GM21390 (cell line): ENCODE data around the gene FLNB.
A peak's percentile ranks its signal among the peaks of the same experiment; 100 is the strongest.

Experiments
- ATAC-seq: cut with Tn5 transposase; IDR thresholded peaks from one replicate; pipeline ENCODE4 v1.9.1; 2021; ENCODE audit not compliant: unreplicated experiment

FLNB gene, protein sequence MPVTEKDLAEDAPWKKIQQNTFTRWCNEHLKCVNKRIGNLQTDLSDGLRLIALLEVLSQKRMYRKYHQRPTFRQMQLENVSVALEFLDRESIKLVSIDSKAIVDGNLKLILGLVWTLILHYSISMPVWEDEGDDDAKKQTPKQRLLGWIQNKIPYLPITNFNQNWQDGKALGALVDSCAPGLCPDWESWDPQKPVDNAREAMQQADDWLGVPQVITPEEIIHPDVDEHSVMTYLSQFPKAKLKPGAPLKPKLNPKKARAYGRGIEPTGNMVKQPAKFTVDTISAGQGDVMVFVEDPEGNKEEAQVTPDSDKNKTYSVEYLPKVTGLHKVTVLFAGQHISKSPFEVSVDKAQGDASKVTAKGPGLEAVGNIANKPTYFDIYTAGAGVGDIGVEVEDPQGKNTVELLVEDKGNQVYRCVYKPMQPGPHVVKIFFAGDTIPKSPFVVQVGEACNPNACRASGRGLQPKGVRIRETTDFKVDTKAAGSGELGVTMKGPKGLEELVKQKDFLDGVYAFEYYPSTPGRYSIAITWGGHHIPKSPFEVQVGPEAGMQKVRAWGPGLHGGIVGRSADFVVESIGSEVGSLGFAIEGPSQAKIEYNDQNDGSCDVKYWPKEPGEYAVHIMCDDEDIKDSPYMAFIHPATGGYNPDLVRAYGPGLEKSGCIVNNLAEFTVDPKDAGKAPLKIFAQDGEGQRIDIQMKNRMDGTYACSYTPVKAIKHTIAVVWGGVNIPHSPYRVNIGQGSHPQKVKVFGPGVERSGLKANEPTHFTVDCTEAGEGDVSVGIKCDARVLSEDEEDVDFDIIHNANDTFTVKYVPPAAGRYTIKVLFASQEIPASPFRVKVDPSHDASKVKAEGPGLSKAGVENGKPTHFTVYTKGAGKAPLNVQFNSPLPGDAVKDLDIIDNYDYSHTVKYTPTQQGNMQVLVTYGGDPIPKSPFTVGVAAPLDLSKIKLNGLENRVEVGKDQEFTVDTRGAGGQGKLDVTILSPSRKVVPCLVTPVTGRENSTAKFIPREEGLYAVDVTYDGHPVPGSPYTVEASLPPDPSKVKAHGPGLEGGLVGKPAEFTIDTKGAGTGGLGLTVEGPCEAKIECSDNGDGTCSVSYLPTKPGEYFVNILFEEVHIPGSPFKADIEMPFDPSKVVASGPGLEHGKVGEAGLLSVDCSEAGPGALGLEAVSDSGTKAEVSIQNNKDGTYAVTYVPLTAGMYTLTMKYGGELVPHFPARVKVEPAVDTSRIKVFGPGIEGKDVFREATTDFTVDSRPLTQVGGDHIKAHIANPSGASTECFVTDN (N-terminal part only)

GRCh38 chr3:58008141-58009025 is at the start of gene FLNB:
Gene FLNB, plus strand, starts transcription at chr3:58008422. Its CDS starts 143 bp downstream, at chr3:58008565.
- peak; percentile 59 for ATAC-seq

DNA sequence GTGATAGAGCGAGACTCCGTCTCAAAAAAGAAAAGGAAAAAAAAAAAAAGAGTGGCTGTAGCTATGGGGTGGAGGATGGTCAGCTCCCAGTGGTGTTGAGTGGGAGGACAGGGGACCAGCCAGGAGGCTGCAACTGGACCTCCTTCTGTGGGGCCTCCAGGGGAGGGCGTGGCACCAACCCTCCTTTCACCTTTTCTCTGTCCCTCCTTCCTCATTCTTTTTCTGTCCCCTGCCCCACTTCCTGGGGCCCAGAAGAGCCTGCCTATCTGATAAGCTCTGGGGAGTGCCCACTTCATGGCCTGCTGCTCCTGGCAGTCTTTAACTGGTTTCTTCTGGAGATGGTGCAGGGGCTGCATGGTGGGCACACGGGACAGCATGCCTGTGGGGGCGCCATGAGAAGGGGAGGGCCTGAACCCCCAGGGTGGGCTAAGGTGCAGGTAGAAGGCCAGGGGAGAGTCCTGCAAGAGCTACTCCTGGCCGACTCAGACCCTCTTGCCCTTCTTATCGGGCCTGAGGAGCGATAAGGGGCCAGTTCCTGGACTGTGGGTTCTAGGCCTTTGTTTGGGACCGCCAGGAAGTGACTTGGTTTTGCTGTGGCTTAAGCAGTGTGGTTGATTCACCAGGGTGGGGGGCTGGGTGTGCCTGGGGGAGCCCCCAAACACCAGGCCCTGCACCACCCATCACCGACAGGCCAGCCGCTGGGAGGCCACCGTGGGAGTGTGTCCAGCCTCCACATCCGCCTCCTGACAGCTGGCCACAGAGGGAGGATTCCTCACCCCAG is 49.4 kb upstream of the FLNB start:
- no peak for ATAC-seq

GRCh38 chr3:57959423-57960173 is 48.6 kb upstream of the FLNB start:
- no peak for ATAC-seq

- no peak for ATAC-seq
Measured at GRCh38 chr3:57960174-57960505, 48.1 kb upstream of the FLNB start.

GRCh38 chr3:57961177-57961827 is 46.9 kb upstream of the FLNB start:
- ATAC-seq = no peak

DNA sequence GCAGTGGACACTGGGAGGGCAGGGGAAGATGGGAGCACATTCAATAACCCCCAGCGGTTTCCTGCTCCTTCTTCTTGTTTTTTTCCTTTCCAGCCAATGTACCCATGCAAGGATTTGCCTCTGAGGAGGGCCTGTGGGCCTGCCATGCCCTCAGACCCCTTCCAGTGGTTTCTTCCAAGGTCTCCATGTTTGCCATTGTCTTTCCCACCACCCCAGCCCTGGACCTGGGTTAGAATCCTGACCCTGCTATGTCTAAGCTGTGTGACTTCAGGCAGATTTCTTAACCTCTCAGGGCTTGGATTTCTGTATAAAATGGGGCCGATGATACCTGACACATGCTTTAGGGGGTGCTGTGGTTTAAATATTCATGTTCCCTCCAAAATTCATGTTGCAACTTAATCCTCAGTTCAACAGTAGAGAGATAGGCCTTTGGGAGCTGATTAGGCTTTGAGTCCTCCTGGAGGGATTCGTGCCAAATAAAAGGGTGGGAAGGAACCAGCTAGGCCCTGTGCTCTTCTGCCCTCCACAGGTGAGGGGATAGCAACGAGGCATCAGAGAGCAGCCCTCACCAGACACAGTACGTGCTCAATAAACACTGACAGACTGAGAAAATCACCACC is 46.3 kb upstream of the FLNB start:
- ATAC-seq = no peak

DNA sequence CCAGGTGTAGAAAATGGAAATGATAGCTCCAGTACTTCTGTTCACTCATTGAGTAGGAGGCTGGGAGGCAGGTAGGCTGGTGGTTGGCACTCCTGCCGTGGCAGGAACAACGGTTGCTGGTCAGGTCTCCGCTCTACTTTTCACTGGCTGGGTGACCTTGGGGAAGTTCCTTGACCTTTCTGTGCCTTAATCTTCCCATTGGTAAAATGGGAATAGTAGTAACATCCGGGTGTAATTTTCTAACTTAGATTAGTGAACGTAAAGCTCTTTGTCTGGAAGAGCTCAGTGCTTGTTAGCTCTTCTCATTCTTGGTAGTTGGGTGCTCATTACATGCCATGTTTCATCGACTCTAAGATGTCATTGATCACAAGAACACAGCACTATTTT is 45.8 kb upstream of the FLNB start:
- no peak for ATAC-seq

GRCh38 chr3:57963811-57964346 is 44.3 kb upstream of the FLNB start:
- no peak for ATAC-seq

- no peak for ATAC-seq
Measured at GRCh38 chr3:57966829-57967228, 41.4 kb upstream of the FLNB start.

GRCh38 chr3:57967590-57967989 is 40.6 kb upstream of the FLNB start:
- ATAC-seq = no peak

DNA sequence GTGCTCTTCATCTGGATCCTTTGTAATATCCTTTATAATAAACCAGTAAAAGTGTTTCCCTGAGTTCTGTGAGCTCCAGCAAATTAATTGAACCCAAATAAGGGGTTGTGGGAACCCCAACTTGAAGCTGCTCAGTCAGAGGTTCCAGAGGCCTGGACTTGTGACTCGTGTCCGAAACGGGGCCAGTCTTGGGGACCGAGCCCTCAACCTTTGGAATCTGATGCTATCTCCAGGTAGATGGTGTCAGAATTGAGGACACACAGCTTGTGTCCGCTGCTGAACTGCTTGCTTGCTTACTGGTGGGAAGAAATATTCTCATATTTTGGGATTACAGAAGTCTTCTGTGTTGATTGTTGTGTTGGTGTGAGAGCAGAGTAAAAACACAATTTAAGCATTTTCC is 39.7 kb upstream of the FLNB start:
- ATAC-seq = no peak

DNA sequence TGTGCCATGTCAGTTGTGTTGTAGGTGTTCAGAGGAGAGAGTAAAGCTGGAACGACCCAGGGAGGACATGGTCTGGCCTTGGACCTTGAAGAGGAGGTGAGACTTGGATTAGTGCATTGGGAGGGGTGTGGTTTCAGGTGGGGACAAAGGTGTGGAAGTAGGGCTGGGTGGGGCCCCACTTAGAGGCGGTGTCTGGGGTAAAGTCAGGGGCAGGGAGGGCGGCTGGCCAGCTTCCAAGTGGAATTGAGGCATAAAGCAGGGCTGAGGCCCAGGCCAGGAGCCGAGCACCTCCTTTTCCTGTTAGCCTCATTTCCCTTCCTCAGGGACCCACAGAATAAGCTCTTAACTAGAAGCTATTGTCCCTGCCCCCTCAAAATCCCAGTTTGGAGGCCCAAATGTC is 36.2 kb upstream of the FLNB start:
- ATAC-seq = no peak

DNA sequence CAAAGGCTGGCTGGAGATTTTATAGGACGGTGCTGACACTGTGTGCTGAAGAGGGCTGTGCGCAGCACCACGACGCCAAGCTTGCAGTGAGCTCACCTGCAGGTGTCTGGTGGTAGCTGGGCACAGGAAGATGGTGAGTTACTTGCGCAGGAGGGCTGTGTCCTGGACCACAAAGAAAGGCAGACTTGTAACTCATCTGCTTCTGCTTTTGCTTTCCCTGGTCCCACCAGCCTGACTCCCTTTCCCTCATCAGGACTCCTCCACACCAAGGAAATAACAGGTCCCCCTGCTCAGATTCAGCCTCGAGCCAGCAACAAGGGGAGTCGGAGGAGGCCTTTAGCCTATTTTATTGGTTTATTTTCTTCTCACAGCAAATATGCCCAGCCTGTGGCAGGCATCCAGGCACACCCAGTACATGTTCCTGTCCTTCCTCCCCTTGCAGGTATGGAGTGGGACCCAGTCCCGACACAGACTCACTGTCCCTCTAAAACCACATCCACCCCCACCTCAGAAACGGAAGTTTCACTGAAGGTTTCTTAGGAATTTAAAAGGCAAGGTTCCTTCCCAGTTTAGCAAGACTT is 35.6 kb upstream of the FLNB start:
- no peak for ATAC-seq

- ATAC-seq = no peak
Measured at GRCh38 chr3:57973715-57974477, 34.3 kb upstream of the FLNB start.

GRCh38 chr3:57974796-57975388 is 33.3 kb upstream of the FLNB start:
- no peak for ATAC-seq

- no peak for ATAC-seq
Measured at GRCh38 chr3:57977818-57978235, 30.4 kb upstream of the FLNB start.
